ENCODE data around the gene CAD.
"Not testable (repeated sequence)": the region's sequence is repeated elsewhere in the genome, so short reads cannot be mapped to it uniquely, and the experiment has no call there.

The CAD gene

DNA sequence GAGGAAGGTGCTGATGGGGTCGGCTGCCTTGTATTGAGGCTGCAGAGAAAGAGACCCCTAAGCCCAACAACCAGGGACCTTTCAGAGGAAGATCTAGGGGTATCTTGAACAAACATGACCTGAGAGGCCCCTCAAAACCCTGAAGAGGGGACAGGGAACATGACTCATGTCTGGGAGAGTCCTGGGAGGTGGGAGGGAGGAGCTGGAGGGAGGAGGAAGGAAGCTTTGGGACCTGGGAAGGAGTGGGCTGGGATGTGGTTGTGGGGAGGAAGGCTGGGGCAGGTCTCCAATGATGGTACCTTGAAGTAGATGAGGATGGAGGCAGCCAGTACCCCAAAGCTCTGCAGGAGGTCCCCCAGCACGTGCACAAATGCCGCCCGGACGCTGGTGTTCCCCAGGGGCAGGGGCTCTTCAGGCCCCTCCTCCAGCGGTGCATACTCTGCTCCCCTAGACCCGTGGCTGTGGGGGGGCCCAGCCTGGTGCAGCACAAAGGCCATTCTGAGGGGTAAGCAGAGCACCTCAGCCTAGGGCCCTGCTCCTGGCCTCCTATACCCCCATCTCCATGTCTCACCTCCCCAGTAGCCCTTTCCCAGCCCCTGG, 39.8 kb downstream of the CAD start:
- DNase-seq (ENCODE audit: low spot score), result no peak

DNA sequence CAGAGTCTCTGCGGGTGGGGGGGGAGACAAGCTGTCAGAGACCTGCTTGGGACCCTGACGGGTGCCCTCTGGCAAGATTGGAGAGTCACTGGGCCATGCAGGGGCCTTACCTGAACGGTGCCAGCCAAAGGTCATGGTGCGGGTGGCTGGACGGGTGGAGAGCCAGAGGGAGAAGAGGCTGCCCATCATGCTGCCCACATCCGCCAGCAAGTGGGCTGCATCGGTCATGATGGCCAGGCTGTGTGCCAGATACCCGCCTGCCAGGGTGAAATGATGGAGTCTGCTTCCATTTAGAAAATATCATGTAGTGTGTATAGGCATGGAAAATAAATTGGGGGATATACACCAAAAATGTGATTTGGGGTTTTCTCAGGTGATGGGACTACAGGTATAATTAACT, 40.9 kb downstream of the CAD start:
- DNase-seq (ENCODE audit: low spot score), result no peak

DNA sequence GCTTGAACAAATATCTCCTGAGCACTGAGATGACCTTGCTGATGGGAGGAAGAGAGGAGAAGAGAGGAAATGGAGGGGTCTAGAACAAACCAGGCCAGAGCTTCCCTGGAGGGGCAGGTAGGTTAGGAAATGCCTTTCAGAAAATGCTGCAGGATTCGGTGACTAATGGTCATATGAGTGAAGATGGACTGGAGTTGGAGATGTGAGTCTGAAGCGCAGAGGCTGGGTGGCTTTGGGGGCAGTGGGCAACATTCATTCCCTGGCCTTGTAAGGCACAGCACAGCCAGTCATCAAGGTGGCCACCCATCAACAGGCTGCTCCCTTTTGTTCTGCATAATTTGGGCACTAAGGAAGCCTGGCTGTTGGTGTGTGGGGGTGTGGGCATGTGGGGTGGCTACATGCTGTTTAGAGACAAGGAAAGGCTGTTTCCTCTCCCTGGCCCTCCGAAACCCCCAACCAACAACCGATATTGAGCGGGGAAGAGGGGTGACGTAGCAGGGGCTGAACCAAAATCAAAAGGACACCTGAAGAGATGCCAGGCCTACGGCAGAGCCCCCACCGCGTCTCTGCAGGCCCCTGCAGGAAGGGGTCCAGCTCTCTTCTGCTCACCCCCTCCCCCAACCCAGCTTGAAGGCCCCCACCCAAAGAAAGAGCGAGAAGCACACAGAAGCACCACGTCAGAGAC, 44.2 kb downstream of the CAD start:
- no peak for DNase-seq (ENCODE audit: low spot score)

DNA sequence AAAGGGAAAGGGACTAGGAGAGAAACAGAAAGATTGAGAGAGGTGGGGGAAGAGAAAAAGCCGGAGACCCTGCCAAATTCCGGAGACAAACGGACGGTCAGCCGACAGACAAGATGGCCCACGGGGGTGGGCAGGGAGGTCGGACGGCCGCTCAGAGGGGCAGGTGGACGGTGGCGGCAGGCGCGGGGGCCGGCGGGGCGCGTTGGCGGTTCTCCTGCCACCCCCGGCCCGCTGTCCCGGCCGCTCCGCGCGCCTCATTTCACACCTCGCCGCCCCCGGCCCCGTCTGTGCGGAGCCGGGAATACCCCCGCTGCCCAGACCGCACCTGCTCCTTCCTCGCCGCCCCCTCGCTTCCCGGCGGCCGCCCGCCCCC, 44.7 kb downstream of the CAD start:
- no peak for DNase-seq (ENCODE audit: low spot score)

DNA sequence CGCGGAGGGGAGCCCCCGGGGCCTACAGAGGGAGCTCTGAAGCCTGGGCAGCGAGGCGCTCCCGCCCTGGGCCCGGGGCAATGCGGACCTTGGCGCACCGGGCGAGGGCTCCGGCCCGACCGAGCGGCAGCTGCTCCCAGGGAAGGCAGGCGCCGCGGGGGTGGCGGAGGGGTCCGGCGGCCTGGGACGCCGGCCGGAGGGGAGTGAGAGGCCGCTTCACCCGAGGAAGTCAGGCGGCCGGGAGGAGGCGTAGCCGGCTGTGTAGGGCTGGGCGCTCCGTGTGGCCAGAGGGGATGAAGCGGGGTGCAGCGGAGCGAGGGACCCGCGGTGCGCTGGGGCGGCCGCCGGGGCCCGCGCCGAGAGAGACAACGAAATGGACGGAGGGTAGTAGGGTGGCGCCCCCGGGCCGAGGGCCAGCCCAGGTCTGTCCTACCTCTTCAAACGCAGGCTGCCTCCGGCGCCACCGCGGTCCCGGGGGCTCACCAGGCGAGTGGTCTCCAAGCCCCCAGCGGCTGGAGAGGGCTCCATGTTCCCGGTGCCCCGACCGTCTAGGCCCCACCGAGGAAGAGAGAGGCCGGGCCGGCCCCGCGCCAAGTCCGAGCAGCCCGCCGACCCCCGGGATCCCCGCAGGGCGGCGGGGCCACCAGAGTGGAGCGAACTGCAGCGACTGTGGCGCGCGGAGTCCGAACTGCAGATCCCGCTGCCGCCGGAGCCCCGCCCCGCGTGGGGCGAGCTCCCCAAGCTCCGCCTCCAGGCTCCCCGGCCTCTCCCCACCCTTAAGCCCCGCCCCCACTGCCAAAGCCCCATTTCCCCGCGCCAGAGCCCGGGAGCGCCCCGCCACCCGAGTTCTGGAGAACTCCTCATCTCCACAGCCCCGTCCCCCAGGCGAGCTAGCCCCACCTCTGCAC, 45.5 kb downstream of the CAD start, which contains the start of gene SLC30A3:
Gene SLC30A3, minus strand, starts transcription at position 669 of the 908 bp plus-strand sequence. Its CDS starts 141 bp downstream, at position 528.
- DNase-seq (ENCODE audit: low spot score), result peak; percentile 26

DNA sequence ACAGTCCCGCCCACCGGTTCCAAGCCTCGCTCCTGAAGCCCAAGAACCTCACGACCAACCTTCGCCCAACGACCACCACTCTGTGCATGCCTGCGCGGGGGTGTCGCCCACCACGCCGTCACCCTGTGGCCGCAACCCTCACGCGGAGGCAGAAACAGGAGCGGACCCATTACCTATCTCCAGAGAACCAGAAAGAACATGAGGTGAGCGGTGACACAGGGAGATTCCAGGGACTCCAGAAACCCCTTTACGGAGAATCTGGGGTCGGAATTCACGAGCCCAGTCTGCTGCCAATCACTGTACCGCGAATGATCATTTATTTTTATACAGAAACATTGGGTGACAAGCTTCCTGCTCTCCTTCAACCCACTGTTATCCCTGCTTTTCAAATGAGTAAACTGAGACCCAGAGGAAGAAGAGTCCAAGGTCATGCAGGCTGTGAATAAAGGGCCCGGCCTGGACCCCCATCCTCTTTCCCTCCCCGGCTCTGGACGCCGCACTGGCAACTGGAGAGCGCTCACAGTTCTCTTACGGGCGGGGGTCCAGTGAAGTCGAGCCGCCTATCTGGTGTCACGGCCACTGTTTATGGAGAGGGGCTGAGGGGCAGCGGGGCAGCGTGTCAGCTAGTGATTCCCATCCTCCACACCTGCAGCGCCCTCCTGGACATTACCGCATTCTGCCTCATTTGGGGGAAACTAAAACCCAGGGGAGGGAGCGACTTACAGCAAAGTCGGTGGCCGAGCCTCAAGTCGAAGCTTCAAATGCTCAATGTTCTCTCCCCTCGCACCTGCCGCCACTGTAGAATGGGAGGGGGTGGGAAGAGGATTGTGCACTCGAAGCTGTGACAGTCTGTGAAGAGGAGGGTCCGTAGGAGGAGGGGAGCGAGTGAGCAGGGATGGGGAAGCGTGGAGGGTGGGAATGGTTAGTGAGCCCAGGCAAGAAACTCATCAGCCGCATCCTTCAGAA, 46.4 kb downstream of the CAD start:
- DNase-seq (ENCODE audit: low spot score), result no peak

DNA sequence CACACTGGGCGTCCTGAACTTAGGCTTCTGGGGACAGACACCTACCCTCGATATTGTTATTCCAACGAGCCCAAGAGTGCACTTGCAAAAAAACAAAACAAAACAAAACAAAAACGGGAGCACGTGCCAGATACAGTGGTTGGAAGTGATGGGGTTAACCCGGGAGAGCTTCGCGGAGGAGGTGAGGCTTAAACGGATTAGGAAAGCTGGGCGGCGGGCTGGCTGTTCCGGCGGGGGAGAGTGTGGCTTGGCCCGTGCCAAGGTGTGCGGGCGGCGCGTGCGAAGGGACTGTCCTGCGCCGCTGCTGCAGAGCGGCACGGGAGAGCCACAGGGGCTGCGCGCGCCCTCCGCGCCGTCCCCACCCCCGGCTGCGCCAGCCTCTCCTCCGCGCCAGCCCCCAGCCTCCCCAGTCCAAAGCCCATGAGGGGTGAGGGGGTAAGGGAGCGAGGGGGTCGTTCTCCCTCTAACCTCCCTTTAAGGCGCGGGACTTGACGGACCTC, 47.1 kb downstream of the CAD start:
- DNase-seq (ENCODE audit: low spot score), result no peak

DNA sequence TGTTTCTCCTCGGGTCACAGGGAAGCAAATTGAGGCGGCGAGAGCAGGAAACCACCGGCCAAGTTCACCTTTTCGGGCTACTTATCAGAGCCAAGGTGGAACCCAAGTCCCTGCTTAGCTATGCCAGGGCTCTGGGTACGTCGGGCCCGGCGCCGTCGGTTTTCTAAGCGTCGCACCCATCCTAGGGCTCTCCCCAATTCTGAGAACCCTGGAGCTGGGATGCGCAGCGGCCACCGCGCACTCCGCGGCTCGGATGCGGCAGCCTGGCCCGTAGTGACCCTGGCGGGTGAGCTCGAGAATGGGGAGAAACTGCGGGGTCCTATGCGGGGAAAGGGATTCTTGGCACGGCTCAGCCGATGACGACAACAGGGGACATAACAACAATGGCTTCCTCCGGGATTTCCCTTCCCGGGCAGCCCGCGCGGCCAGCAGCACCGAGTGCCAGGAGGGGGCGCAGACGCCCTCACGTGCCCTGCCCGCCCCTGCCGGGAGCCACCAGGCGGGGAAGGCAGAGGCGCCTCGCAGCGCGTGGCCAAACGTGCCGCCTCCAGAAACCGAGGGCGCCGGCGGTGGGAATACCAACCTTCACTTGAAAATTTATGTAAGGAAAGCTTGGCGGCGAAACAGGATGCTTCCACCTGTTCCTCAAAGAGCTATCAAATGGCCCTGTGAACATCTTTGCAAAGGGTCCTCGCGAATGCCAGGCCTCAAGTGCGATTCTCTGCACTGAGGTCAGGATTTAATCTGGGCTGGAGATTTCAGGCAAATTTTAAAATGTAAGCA, 47.8 kb downstream of the CAD start:
- peak; percentile 14 for DNase-seq (ENCODE audit: low spot score)

DNA sequence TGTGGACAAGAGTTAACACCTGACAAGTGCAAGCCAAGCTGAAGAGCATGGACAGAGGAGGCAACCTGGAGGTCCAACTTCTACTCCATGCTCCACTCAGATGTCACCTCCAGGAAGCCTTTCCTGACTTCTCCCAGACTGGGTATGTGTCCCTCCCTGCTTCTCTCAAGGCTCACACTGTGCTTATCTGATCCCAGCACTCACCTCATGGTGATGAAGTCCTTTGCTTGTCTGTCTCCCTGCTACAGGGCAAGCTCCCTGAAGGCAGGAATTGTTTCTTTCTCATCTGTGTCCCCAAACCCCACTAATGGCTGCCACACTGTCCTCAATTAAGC, 48.3 kb downstream of the CAD start:
- DNase-seq (ENCODE audit: low spot score), result no peak

DNA sequence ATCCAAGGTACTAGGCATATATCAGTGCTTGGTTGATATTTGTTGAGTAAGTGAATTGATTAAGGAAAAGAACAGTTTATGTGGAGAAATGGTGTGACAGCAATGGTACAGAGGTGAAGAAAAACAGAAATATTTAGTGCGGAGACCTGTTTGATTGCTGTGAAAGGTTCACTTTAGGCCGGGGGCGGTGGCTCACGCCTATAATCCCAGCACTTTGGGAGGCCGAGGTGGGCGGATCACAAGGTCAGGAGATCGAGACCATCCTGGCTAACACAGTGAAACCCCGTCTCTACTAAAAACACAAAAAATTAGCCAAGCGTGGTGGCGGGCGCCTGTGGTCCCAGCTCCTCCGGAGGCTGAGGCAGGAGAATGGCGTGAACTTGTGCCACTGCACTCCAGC, 51.1 kb downstream of the CAD start:
- DNase-seq (ENCODE audit: low spot score), result not testable (repeated sequence)

DNA sequence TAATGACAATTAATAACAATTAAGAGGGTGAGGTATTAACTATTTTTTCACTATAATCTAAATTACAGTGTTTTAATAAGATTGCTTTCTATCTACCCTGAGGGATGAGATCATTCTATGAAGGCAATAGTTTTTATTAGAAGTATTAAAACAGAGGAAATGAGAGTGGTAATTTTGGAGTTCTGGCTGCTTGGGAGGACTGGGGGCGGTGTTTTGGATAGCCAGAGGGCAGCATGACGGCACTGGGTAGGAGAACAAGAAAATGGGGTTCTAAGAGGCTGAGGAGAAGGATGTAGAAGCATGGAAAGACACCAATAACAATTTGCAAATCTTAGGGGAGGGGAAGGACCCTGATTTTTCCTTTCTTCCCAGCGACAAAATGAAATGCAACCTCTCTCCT, 53.0 kb downstream of the CAD start:
- no peak for DNase-seq (ENCODE audit: low spot score)

DNA sequence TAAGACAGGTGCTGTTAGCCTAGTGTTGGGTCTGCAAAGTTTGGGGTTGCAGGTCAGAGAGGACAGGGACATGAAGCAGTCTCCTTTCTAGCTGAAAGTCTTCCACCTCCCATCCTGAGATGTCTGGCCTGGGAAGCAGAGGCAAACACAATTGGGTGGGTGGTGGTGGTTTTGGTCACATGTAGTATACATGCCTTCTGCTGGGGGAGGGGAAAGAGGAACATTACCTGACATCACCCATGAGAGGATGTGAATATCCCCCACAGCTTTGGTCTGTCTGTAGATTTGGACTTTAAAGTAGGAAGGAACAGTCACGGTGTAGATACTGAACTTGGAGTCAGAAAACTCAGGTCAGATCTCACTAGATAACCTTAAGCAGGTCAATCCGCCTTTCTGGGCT, 53.5 kb downstream of the CAD start:
- DNase-seq (ENCODE audit: low spot score), result no peak

DNA sequence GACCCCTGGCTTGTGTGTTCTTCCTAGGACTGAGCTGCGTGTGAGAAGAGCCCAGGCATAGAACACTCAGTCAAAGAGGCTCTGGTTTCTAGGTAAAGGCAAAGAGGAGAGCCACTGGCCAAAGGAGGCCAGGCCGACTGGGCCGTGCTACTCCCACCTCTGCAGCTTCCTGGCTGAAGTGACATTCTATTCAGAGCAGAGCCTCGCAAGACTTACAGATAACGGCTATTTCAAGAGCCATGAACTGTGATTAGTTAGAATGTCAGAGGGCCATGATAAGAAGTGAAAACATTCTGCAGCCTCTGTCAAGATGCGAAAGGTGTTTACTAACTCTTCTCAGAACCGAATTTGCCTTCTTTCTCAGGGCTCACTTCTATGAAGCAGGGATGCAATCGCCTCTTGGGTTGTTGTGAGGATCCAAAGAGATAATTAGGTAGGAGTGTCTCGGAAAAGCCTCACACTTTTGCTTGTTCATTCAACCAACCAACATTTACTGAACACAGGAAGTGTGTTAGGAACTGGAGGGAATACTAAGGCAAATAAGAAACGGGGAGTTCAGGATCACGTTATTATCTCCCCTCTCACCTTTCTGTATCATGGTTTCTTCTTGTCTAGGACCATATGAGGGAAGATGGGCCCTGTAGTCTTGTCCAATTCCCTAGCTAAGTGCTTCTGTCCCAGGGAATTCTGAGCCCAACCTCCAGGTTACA, 54.6 kb downstream of the CAD start:
- DNase-seq (ENCODE audit: low spot score), result no peak

DNA sequence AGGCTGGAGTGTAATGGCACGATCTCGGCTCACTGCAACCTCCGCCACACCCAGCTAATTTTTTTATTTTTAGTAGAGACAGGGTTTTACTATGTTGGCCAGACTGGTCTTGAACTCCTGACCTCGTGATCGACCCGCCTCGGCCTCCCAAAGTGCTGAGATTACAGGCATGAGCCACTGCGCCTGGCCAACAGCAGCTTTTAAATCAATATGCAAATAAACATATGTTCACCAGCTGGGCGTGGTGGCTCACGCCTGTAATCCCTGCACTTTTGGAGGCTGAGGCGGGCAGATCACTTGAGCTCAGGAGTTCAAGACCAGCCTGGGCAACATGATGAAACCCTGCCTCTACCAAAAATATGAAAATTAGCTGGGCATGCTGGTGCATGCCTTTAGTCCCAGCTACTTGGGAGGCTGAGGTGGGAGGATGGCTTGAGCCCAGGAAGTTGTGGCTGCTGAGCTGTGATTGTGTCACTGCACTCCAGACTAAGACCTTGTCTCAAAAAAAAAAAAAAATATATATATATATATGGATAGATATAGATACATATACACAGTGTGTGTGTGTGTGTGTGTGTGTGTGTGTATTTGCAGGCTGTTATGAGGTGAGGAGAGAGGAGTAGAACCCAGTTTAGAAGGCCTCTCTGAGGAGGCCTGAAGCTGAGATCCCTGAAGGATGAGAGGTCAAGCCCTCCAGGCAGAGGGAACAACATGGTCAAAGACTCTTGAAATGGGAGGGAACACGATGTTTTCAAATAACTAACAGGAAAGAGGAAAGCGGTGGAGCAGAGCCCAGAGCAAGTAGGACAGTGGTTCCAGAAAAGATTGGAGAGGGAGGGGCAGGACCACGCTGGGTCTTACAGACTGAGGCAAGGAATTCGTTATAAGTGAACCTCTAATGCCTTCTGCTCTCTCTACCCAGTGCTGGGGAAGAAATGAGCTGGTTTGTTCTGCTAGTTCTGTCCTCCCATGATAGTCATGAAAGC, 55.7 kb downstream of the CAD start:
- not testable (repeated sequence) for DNase-seq (ENCODE audit: low spot score)

DNA sequence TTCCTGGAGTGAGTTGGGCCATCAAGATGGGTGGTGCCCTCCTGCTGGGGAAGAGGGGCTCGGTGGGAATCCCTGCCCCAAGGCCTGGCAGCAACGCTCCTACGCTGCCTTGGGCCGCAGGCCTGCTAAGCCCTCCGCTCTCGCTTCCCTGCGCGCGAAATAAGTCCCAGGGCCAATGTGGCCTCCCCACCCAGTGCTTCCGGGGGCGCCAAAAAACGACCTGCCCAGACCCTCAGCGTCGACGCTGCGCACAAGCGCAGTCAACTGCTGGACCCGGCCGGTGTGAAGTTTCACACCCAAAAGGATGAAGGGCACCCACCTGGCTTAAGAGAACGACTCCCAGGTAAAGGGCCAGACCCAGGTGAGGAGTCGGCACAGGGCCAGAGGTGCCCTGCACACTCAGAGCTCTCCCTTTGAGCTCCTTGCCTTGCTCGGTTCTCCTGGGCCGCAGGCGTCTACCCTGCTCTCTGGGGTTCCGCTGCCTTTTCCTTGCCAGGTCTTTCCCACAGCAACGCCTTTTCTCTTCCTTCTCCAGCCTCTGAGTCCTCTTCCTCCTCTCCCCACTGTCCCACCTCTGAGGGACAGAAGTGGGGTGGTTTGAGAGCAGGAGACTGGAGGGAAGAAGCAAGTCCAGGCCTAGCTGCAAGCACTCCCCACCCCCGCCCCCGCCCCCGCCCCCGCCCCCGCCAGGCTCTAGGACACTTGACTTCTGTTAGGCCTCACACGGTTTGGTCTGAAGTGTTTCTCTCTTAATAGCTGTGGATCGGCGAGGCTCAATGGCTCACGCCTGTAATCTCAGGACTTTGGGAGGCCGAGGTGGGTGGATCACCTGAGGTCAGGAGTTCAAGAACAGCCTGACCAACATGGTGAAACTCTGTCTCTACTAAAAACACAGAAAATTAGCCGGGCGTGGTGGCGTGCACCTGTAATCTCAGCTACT, 58.3 kb downstream of the CAD start, which contains the start of gene DNAJC5G:
Gene DNAJC5G, plus strand, starts transcription at position 223 of the 940 bp plus-strand sequence. CDS start 1,296 bp downstream, outside the sequence.
- no peak for DNase-seq (ENCODE audit: low spot score)

DNA sequence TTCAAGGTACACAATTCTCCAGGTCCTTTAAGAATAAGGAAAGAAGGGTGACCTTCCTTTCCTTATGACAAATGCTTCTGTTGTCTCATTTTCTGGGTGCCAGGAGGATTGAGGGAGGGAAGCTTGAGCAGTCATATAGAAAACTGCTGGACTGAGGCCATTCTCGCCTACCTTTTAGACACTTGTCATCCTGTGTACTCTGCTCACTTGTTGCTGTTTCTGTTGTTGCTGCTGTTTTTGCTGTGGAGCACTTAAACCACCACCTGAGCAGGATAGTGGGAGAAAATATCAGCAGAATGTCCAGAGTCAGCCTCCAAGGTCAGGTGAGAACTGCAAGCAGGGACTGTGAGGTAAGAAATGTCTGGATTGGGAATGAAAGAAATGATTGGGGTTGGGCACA, 60.8 kb downstream of the CAD start:
- no peak for DNase-seq (ENCODE audit: low spot score)

DNA sequence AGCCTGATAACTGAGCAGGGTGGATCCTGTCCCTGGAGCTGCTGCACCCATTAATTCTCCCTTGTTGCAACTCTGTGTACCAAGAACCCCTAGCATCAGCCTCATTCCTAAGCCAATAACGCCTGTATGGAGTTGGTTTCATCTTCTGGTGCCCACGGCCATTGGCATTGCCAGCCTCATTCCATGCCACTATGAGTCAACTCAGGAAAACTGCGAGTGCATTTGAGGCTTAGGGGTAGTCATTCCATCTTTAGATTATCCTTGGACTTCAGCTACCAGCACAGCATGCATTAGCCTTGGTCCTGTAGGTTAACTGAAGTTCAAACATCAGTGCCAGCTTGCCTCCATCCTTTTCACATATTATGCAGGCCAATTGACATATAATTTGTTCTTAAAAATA, 63.7 kb downstream of the CAD start:
- DNase-seq (ENCODE audit: low spot score), result no peak

DNA sequence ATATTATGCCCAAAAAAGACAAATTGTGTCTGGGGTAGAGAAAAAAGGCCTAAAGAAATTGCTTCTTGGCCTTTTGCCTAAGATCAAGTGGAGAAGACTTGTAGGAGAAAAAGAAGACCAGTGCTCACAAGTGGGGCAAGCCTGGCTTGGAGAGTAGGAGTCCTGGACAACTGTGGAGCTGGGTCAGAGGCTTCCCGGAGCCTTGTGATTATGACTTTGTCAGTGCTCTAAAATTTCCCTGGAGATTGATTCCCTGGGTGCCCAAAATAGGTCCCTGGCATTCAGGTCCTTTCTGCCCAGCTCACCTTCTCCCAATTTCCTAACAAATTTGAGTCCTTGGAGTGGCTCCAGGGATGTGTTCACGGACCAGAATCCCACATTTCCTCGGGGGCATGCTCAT, 64.3 kb downstream of the CAD start:
- DNase-seq (ENCODE audit: low spot score), result no peak
